Liver (tissue), 9 donors: ENCODE measurements around the gene STAM2. TPM values are rescaled to one million over a fixed set of nuclear protein-coding genes. Genes with fewer than 3 reads are reported as not detected.
"Not testable (repeated sequence)": the region's sequence is repeated elsewhere in the genome, so short reads cannot be mapped to it uniquely, and the experiment has no call there.

ENCODE experiments used
- DNase-seq: peaks from one replicate; pipeline ENCODE4 v3.0.0-alpha.2; 2017; ENCODE audit warnings: low spot score
- H3K27ac ChIP-seq, 2 donors: one replicate each; pipeline ENCODE4 v1.7.0; 2013; ENCODE audit warnings: inconsistent platforms in 2 of 2, low read length in 2 of 2, control low read depth in 1 of 2, low read depth in 1 of 2, mild to moderate bottlenecking in 1 of 2
- H3K27me3 ChIP-seq, 4 donors: one replicate each; pipeline versions ENCODE4 v1.6.1 to v1.7.0; 2013; ENCODE audit warnings: low read length in 3 of 4, inconsistent platforms in 1 of 4, mild to moderate bottlenecking in 1 of 4, moderate library complexity in 1 of 4; ENCODE audit not compliant: control insufficient read depth in 4 of 4, insufficient read depth in 4 of 4
- H3K36me3 ChIP-seq, 4 donors: one replicate each; pipeline versions ENCODE4 v1.6.1 to v1.7.0; 2013; ENCODE audit warnings: low read length in 3 of 4, mild to moderate bottlenecking in 3 of 4, low read depth in 1 of 4, moderate library complexity in 1 of 4; ENCODE audit not compliant: control insufficient read depth in 4 of 4, insufficient read depth in 3 of 4
- H3K4me1 ChIP-seq, 4 donors: one replicate each; pipeline versions ENCODE4 v1.6.1 to v1.7.0; 2013; ENCODE audit warnings: low read length in 3 of 4, mild to moderate bottlenecking in 3 of 4, moderate library complexity in 1 of 4; ENCODE audit not compliant: control insufficient read depth in 4 of 4, insufficient read depth in 4 of 4
- H3K4me3 ChIP-seq, 3 donors: one replicate each; pipeline versions ENCODE4 v1.6.1 to v1.7.0; 2013; ENCODE audit warnings: low read length in 3 of 3, control low read depth in 1 of 3, low read depth in 1 of 3, mild to moderate bottlenecking in 1 of 3
- H3K9ac ChIP-seq, 2 donors: one replicate each; pipeline ENCODE4 v1.7.0; 2013; ENCODE audit warnings: low read length in 2 of 2, mild to moderate bottlenecking in 2 of 2, moderate library complexity in 2 of 2, control low read depth in 1 of 2, low read depth in 1 of 2
- H3K9me3 ChIP-seq, 4 donors: one replicate each; pipeline versions ENCODE4 v1.6.1 to v1.7.0; 2013; ENCODE audit warnings: low read length in 3 of 4; ENCODE audit not compliant: control insufficient read depth in 4 of 4
- FOXA2 ChIP-seq: IDR thresholded peaks from 2 replicates; pipeline ENCODE4 v1.6.1; 2016; ENCODE audit warnings: antibody characterized with exemption
- HNF4A ChIP-seq, 2 donors: conservative IDR thresholded peaks; 2 replicates each; pipeline ENCODE4 v1.6.1; 2016; ENCODE audit warnings: antibody characterized with exemption in 2 of 2, mild to moderate bottlenecking in 2 of 2
- HNF4G ChIP-seq: IDR thresholded peaks from 2 replicates; pipeline ENCODE4 v1.6.1; 2016; ENCODE audit warnings: antibody characterized with exemption
- MAX ChIP-seq: IDR thresholded peaks from 2 replicates; pipeline ENCODE4 v1.6.1; 2016; ENCODE audit warnings: antibody characterized with exemption
- NR2F2 ChIP-seq: IDR thresholded peaks from 2 replicates; pipeline ENCODE4 v1.6.1; 2016; ENCODE audit warnings: antibody characterized with exemption
- RAD21 ChIP-seq, 2 donors: IDR thresholded peaks; 2 replicates each; pipeline ENCODE4 v1.6.1; 2016; ENCODE audit warnings: antibody characterized with exemption in 2 of 2, mild to moderate bottlenecking in 2 of 2
- REST ChIP-seq: IDR thresholded peaks from 2 replicates; pipeline ENCODE4 v1.6.1; 2016; ENCODE audit warnings: antibody characterized with exemption, mild to moderate bottlenecking
- RXRA ChIP-seq, 2 donors: IDR thresholded peaks; 2 replicates each; pipeline ENCODE4 v1.6.1; 2017 to 2018; ENCODE audit warnings: antibody characterized with exemption in 2 of 2, mild to moderate bottlenecking in 1 of 2
- SP1 ChIP-seq: IDR thresholded peaks from 2 replicates; pipeline ENCODE4 v1.6.1; 2018; ENCODE audit warnings: antibody characterized with exemption, mild to moderate bottlenecking
- TAF1 ChIP-seq: conservative IDR thresholded peaks from 2 replicates; pipeline ENCODE4 v1.6.1; 2016; ENCODE audit warnings: antibody characterized with exemption, mild to moderate bottlenecking
- WGBS: extraction: QIAGEN DNeasy Blood & Tissue Kit; methylation state at CpG from one replicate; pipeline ENCODE4 v1.1.7; 2013; 5-methylcytosine and 5-hydroxymethylcytosine counted together
- polyA plus RNA-seq, 2 donors: library from polyadenylated mRNA; stranded (reverse) in 1 of 2; unstranded in 1 of 2; fragments of 200-250 nt in 1 of 2; fragments of >200 nt in 1 of 2; fragmentation: Nextera tagmentation in 1 of 2; extraction: Ambion mirVana in 1 of 2; gene quantifications; one replicate each; pipeline versions ENCODE4 v1.2.1 to v1.2.3, GENCODE V29; 2013 to 2015
- total RNA-seq, 2 donors: library from RNA; depleted of rRNA; stranded (reverse); fragments of >200 nt; gene quantifications; one replicate each; pipeline ENCODE4 v1.2.3, GENCODE V29; 2014
- donor health status: healthy.
- donor health status: healthy.
- donor health status: healthy.
- donor health status: healthy.
- donor health status: healthy.

Gene STAM2
- total and polyA plus RNA-seq, 4 donors: 4.0 to 18.0 (median 7.2) TPM

- no peak for TF ChIP-seq REST
- TF ChIP-seq FOXA2: no peak
These were observed 61.2 kb downstream of the STAM2 start (continued) for GRCh38 chr2:152114366-152114765.

GRCh38 chr2:152107140-152107539 lies 68.4 kb downstream of the STAM2 start:
- H3K36me3 ChIP-seq, DNase-seq, H3K27me3 ChIP-seq, H3K9me3 ChIP-seq, H3K4me1 ChIP-seq, H3K27ac ChIP-seq, H3K4me3 ChIP-seq, H3K9ac ChIP-seq: not testable (repeated sequence)
- WGBS: 93% methylated on average over 13 of the region's 13 CpGs

GRCh38 chr2:152106464-152106863 lies 69.1 kb downstream of the STAM2 start:
- WGBS: 77% methylated on average over 4 of the region's 4 CpGs
- no peaks in the 10 kb centered on the region for H3K9me3 ChIP-seq
- no peak overlapping the region for H3K27ac ChIP-seq
- H3K36me3 ChIP-seq: no peaks in the 10 kb centered on the region
- TF ChIP-seq SP1 (no peak), HNF4A (conservative IDR thresholded peaks at IDR 0.05) (no peak), NR2F2 (no peak), TAF1 (no peak), RXRA (IDR thresholded peaks at IDR 0.05) (no peak), REST (no peak), RAD21 (IDR thresholded peaks at IDR 0.05) (no peak), MAX (no peak), HNF4G (no peak)
- no peaks in the 10 kb centered on the region for H3K4me1 ChIP-seq
- no peak for DNase-seq
- no peak overlapping the region for H3K9ac ChIP-seq
- H3K27me3 ChIP-seq: peaks cover 0 to 2% (median 0%) of the 10 kb centered on the region in 4 donors
- H3K4me3 ChIP-seq: no peak overlapping the region
